Skeletal muscle tissue (tissue), 4 donors: Measurements from ENCODE around the gene OR5V1. TPM values are rescaled to one million over a fixed set of nuclear protein-coding genes. Genes with fewer than 3 reads are reported as not detected.
"Not testable (repeated sequence)": the region's sequence is repeated elsewhere in the genome, so short reads cannot be mapped to it uniquely, and the experiment has no call there.

ENCODE experiments used
- H3K27ac ChIP-seq: one replicate; pipeline ENCODE4 v1.7.0; 2013; ENCODE audit warnings: mild to moderate bottlenecking, low read depth, low read length, inconsistent platforms
- H3K27me3 ChIP-seq, 3 donors: one replicate each; pipeline ENCODE4 v1.7.0; 2013; ENCODE audit warnings: low read length in 3 of 3; ENCODE audit not compliant: control insufficient read depth in 3 of 3, insufficient read depth in 3 of 3
- H3K36me3 ChIP-seq, 3 donors: one replicate each; pipeline ENCODE4 v1.7.0; 2013; ENCODE audit warnings: low read length in 3 of 3; ENCODE audit not compliant: control insufficient read depth in 3 of 3, insufficient read depth in 3 of 3
- H3K4me1 ChIP-seq, 3 donors: one replicate each; pipeline ENCODE4 v1.7.0; 2013; ENCODE audit warnings: low read length in 3 of 3, mild to moderate bottlenecking in 3 of 3; ENCODE audit not compliant: control insufficient read depth in 3 of 3, insufficient read depth in 3 of 3
- H3K4me3 ChIP-seq, 3 donors: one replicate each; pipeline ENCODE4 v1.7.0; 2013; ENCODE audit warnings: low read length in 3 of 3
- H3K9ac ChIP-seq, 3 donors: one replicate each; pipeline ENCODE4 v1.7.0; 2013; ENCODE audit warnings: low read length in 3 of 3, mild to moderate bottlenecking in 3 of 3, moderate library complexity in 2 of 3, low read depth in 1 of 3
- H3K9me3 ChIP-seq, 3 donors: one replicate each; pipeline ENCODE4 v1.7.0; 2013; ENCODE audit warnings: low read length in 3 of 3; ENCODE audit not compliant: control insufficient read depth in 3 of 3
- total RNA-seq: library from RNA; depleted of rRNA; stranded (reverse); fragments of >200 nt; gene quantifications from one replicate; pipeline ENCODE4 v1.2.3, GENCODE V29; 2014
- donor health status: Osteomylitis.

OR5V1 gene
- total RNA-seq: not detected

GRCh38 chr6:29368765-29369164 is at the start of gene OR5V1:
OR5V1 (minus strand) TSS chr6:29368865; CDS start chr6:29356195, 12,670 bp downstream.
- no peaks in the 10 kb centered on the region for H3K27me3 ChIP-seq
- H3K36me3 ChIP-seq: no peaks in the 10 kb centered on the region
- no peak within 1 kb of the TSS for H3K9ac ChIP-seq
- H3K4me1 ChIP-seq: no peaks in the 10 kb centered on the region
- H3K4me3 ChIP-seq: no peak within 1 kb of the TSS
- H3K9me3 ChIP-seq: no peaks in the 10 kb centered on the region
- no peak within 1 kb of the TSS for H3K27ac ChIP-seq

GRCh38 chr6:29414588-29414987 is 45.9 kb upstream of the OR5V1 start, which contains the start of gene OR12D1:
OR12D1 (plus strand) TSS chr6:29414928.
- Histone ChIP-seq H3K9me3 (peaks cover 0 to 2% (median 0%) of the 10 kb centered on the region in 3 donors), H3K27me3 (no peaks in the 10 kb centered on the region), H3K4me3 (no peak within 1 kb of the TSS), H3K9ac (no peak within 1 kb of the TSS), H3K27ac (no peak within 1 kb of the TSS), H3K4me1 (no peaks in the 10 kb centered on the region), H3K36me3 (no peaks in the 10 kb centered on the region)

- Histone ChIP-seq H3K36me3 (no peaks in the 10 kb centered on the region), H3K9me3 (no peaks in the 10 kb centered on the region), H3K4me1 (no peaks in the 10 kb centered on the region), H3K4me3 (no peak overlapping the region), H3K27ac (no peak overlapping the region), H3K9ac (no peak overlapping the region), H3K27me3 (no peaks in the 10 kb centered on the region)
Measured at GRCh38 chr6:29403801-29404200, 35.1 kb upstream of the OR5V1 start.

GRCh38 chr6:29399525-29399924 is 30.9 kb upstream of the OR5V1 start:
- Histone ChIP-seq H3K4me1 (no peaks in the 10 kb centered on the region), H3K27ac (no peak overlapping the region), H3K9ac (no peak overlapping the region), H3K9me3 (no peaks in the 10 kb centered on the region), H3K27me3 (no peaks in the 10 kb centered on the region), H3K4me3 (no peak overlapping the region), H3K36me3 (no peaks in the 10 kb centered on the region)

GRCh38 chr6:29395331-29395730 is 26.7 kb upstream of the OR5V1 start, which contains the start of gene OR12D2:
OR12D2 (plus strand) TSS chr6:29395631; CDS start chr6:29396700, 1,069 bp downstream.
- Histone ChIP-seq H3K36me3 (no peaks in the 10 kb centered on the region), H3K9ac (no peak within 1 kb of the TSS), H3K9me3 (no peaks in the 10 kb centered on the region), H3K4me1 (no peaks in the 10 kb centered on the region), H3K4me3 (no peak within 1 kb of the TSS), H3K27me3 (no peaks in the 10 kb centered on the region), H3K27ac (no peak within 1 kb of the TSS)

- Histone ChIP-seq H3K27ac (no peak overlapping the region), H3K9ac (no peak overlapping the region), H3K4me1 (no peaks in the 10 kb centered on the region), H3K9me3 (no peaks in the 10 kb centered on the region), H3K36me3 (no peaks in the 10 kb centered on the region), H3K4me3 (no peak overlapping the region), H3K27me3 (no peaks in the 10 kb centered on the region)
Measured at GRCh38 chr6:29388533-29388932, 19.9 kb upstream of the OR5V1 start.

- Histone ChIP-seq H3K4me1 (no peaks in the 10 kb centered on the region), H3K4me3 (no peak overlapping the region), H3K27ac (no peak overlapping the region), H3K36me3 (no peaks in the 10 kb centered on the region), H3K9me3 (no peaks in the 10 kb centered on the region), H3K27me3 (no peaks in the 10 kb centered on the region), H3K9ac (no peak overlapping the region)
Measured at GRCh38 chr6:29376003-29376402, 7.3 kb upstream of the OR5V1 start.

GRCh38 chr6:29375191-29375590 is 6.5 kb upstream of the OR5V1 start, which contains the start of gene OR12D3:
OR12D3 (minus strand) TSS chr6:29375291; CDS start chr6:29375287, 4 bp downstream.
- Histone ChIP-seq H3K4me1 (no peaks in the 10 kb centered on the region), H3K4me3 (no peak within 1 kb of the TSS), H3K9ac (no peak within 1 kb of the TSS), H3K27ac (no peak within 1 kb of the TSS), H3K36me3 (no peaks in the 10 kb centered on the region), H3K27me3 (no peaks in the 10 kb centered on the region), H3K9me3 (no peaks in the 10 kb centered on the region)

GRCh38 chr6:29355603-29356002 is 13.1 kb downstream of the OR5V1 start:
- H3K36me3 ChIP-seq: no peaks in the 10 kb centered on the region
- no peaks in the 10 kb centered on the region for H3K27me3 ChIP-seq
- no peaks in the 10 kb centered on the region for H3K4me1 ChIP-seq
- H3K4me3 ChIP-seq: no peak overlapping the region
- H3K9me3 ChIP-seq: no peaks in the 10 kb centered on the region
- H3K9ac ChIP-seq: no peak overlapping the region
- no peak overlapping the region for H3K27ac ChIP-seq

GRCh38 chr6:29354980-29355379 is 13.7 kb downstream of the OR5V1 start:
- no peak overlapping the region for H3K27ac ChIP-seq
- H3K4me3 ChIP-seq: no peak overlapping the region
- no peaks in the 10 kb centered on the region for H3K9me3 ChIP-seq
- H3K36me3 ChIP-seq: no peaks in the 10 kb centered on the region
- no peaks in the 10 kb centered on the region for H3K27me3 ChIP-seq
- H3K4me1 ChIP-seq: no peaks in the 10 kb centered on the region
- H3K9ac ChIP-seq: no peak overlapping the region

GRCh38 chr6:29349348-29349747 is 19.3 kb downstream of the OR5V1 start:
- not testable (repeated sequence) for H3K4me3 ChIP-seq, H3K4me1 ChIP-seq, H3K27me3 ChIP-seq, H3K9ac ChIP-seq, H3K36me3 ChIP-seq, H3K27ac ChIP-seq, H3K9me3 ChIP-seq
